Transverse colon (tissue), 4 donors: ENCODE measurements around the gene CDH18. TPM values are rescaled to one million over a fixed set of nuclear protein-coding genes. Genes with fewer than 3 reads are reported as not detected.
"Not testable (repeated sequence)": the region's sequence is repeated elsewhere in the genome, so short reads cannot be mapped to it uniquely, and the experiment has no call there.

Experiments used
- DNase-seq: peaks from one replicate; pipeline ENCODE4 v3.0.0-alpha.2; 2019
- H3K27ac ChIP-seq, 4 donors: fragments of 200-600 bp; sonication (generic); 2 replicates each; pipeline ENCODE4 v1.5.1; 2016 to 2018; ENCODE audit warnings: inconsistent platforms in 4 of 4
- H3K27me3 ChIP-seq: fragments of 200-600 bp; sonication (generic); 2 replicates; pipeline ENCODE4 v1.5.1; 2017; ENCODE audit warnings: inconsistent platforms
- H3K36me3 ChIP-seq, 4 donors: fragments of 200-600 bp; sonication (generic); 2 replicates each; pipeline ENCODE4 v1.5.1; 2017 to 2019; ENCODE audit warnings: inconsistent platforms in 4 of 4
- H3K4me1 ChIP-seq, 4 donors: fragments of 200-600 bp; sonication (generic); 2 replicates each; pipeline ENCODE4 v1.5.1; 2017 to 2020; ENCODE audit warnings: inconsistent platforms in 4 of 4
- H3K4me3 ChIP-seq, 4 donors: fragments of 200-600 bp; sonication (generic); 1 replicate in 1 of 4; 2 replicates in 3 of 4; pipeline versions ENCODE4 v1.5.1 to v1.6.1; 2017 to 2019; ENCODE audit warnings: inconsistent platforms in 4 of 4
- H3K9me3 ChIP-seq, 2 donors: fragments of 200-600 bp; sonication (generic); 2 replicates each; pipeline ENCODE4 v1.5.1; 2017 to 2019; ENCODE audit warnings: inconsistent platforms in 2 of 2
- EP300 ChIP-seq: sonication (generic); formaldehyde crosslinking; IDR thresholded peaks from one replicate; pipeline ENCODE4 v1.6.1; 2017; ENCODE audit warnings: antibody characterized with exemption, low read depth
- POLR2A ChIP-seq: fragments of 450-650 bp; IDR thresholded peaks from one replicate; pipeline ENCODE4 v1.6.1; 2016; ENCODE audit warnings: antibody characterized with exemption, mild to moderate bottlenecking, moderate library complexity
- POLR2AphosphoS5 ChIP-seq, 3 donors: sonication (generic); formaldehyde crosslinking; IDR thresholded peaks; one replicate each; pipeline ENCODE4 v1.6.1; 2016; ENCODE audit warnings: antibody characterized with exemption in 3 of 3
- WGBS, 2 donors: methylation state at CpG; one replicate each; pipeline ENCODE4 v1.1.5; 2018; ENCODE audit warnings: low coverage in 1 of 2; 5-methylcytosine and 5-hydroxymethylcytosine counted together
- in situ Hi-C, 4 donors: fragments of 200-750 bp; cut with MboI; loops; one replicate each; pipeline versions ENCODE4 v1.15.0 to v1.15.1; 2017; ENCODE audit warnings: low sequenced_read_pairs in 3 of 4, low pct_ligation_motif_present in 1 of 4, low pct_unique_long_range_greater_than_20kb in 1 of 4
- intact Hi-C: fragments of 100-400 bp; cut with DNase I; formaldehyde crosslinking; loops from one replicate; pipeline ENCODE4 v1.15.1; 2023; ENCODE audit warnings: low total_unique reads
- total RNA-seq, 4 donors: library from RNA; depleted of rRNA; stranded (reverse); fragments of >200 nt; gene quantifications; one replicate each; pipeline ENCODE4 v1.1.0, GENCODE V29; 2016
- TF ChIP-seq, protein P1 (sequence below), 5 experiments: fragments of 200-600 bp in 3 of 5; fragments of 450-650 bp in 2 of 5; sonication (generic) in 3 of 5; IDR thresholded peaks; 1 replicate in 2 of 5; 2 replicates in 3 of 5; pipeline ENCODE4 v1.5.1; 2016 to 2017; ENCODE audit warnings: antibody characterized with exemption in 5 of 5, inconsistent platforms in 3 of 5, mild to moderate bottlenecking in 2 of 5, moderate library complexity in 1 of 5

CDH18 gene
- total RNA-seq, 4 donors from 2014 or later: not detected

DNA sequence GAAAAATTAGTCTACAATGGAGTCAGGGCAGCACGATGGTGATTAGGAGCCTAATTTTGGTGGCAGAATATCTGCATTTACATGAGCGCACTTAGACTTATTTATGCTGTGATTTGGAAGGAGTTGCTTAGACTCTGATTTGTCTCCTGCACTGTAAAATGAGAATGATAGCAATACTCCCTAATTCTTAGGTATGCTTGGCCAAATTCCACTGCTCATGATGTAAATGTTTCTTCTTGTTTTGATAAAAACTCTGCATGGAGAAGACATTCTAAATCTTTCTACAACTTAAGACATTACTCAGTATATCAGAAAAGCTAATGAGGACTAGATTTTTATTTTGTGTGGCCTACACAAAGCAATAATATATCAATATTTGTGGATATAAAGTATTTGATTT is 205.4 kb downstream of the CDH18 start:
- no peak overlapping the region for H3K4me3 ChIP-seq
- H3K36me3 ChIP-seq: no peaks in the 10 kb centered on the region
- peaks cover 0 to 6% of the 10 kb centered on the region in 2 donors for H3K9me3 ChIP-seq
- H3K27me3 ChIP-seq: no peaks in the 10 kb centered on the region
- intact Hi-C loops: no loop called here
- TF ChIP-seq EP300 (no peak), POLR2A (no peak), POLR2AphosphoS5 (IDR thresholded peaks at IDR 0.05) (no peak)
- TF ChIP-seq, protein P1, sequence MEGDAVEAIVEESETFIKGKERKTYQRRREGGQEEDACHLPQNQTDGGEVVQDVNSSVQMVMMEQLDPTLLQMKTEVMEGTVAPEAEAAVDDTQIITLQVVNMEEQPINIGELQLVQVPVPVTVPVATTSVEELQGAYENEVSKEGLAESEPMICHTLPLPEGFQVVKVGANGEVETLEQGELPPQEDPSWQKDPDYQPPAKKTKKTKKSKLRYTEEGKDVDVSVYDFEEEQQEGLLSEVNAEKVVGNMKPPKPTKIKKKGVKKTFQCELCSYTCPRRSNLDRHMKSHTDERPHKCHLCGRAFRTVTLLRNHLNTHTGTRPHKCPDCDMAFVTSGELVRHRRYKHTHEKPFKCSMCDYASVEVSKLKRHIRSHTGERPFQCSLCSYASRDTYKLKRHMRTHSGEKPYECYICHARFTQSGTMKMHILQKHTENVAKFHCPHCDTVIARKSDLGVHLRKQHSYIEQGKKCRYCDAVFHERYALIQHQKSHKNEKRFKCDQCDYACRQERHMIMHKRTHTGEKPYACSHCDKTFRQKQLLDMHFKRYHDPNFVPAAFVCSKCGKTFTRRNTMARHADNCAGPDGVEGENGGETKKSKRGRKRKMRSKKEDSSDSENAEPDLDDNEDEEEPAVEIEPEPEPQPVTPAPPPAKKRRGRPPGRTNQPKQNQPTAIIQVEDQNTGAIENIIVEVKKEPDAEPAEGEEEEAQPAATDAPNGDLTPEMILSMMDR (IDR thresholded peaks at IDR 0.05): no peak
- 73 to 77% methylated on average over 2 of the region's 2 CpGs for WGBS, 2 donors
- DNase-seq: no peak
- in situ Hi-C loops: no loop called here
- no peaks in the 10 kb centered on the region for H3K4me1 ChIP-seq
- H3K27ac ChIP-seq: no peak overlapping the region

DNA sequence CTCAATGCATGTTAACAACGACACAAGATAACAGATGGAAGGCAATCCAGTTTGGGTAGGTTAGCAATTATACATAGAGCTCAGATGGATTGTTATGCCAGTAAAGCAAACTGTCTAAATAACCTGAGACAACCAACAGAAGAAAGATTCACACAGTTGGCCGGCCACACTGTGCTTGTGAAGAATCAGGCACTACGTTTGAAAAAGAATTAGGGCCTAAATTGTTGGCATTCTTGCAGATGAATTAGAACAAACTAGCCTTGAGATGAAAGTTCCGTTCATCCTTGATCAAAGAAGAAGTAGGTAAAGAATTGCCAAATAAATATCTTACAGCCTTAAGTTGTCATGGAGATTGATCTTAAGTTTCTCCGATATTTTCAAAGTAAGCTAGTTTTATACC is 210.6 kb downstream of the CDH18 start:
- DNase-seq: no peak
- TF ChIP-seq, protein P1 (IDR thresholded peaks at IDR 0.05): no peak
- no peak for TF ChIP-seq POLR2A
- no peaks in the 10 kb centered on the region for H3K4me1 ChIP-seq
- H3K4me3 ChIP-seq: no peak overlapping the region
- 71 to 73% methylated on average over 5 of the region's 5 CpGs for WGBS, 2 donors
- no peaks in the 10 kb centered on the region for H3K27me3 ChIP-seq
- H3K27ac ChIP-seq: no peak overlapping the region
- intact Hi-C loops (no loop called here), in situ Hi-C loops (no loop called here)
- H3K36me3 ChIP-seq: no peaks in the 10 kb centered on the region
- peaks cover 0 to 6% of the 10 kb centered on the region in 2 donors for H3K9me3 ChIP-seq

DNA sequence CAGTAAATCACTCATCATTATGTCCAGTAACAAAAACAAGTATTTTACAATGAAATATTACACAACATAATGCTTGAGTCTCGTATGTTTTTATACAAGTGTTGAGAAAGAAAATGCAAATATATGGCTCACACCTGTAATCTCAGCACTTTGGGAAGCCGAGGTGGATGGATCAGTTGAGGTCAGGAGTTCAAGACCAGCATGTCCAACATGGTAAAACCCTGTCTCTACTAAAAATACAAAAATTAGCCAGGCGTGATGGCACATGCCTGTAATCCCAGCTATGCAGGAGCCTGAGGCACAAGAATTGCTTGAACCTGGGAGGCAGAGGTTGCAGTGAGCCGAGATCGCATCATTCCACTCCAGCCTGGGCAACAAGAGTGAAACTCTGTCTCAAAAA is 211.1 kb downstream of the CDH18 start:
- H3K4me3 ChIP-seq, DNase-seq, in situ Hi-C loops, intact Hi-C loops, H3K27ac ChIP-seq, H3K4me1 ChIP-seq, H3K36me3 ChIP-seq, H3K27me3 ChIP-seq, H3K9me3 ChIP-seq: not testable (repeated sequence)
- WGBS, 2 donors: 72 to 75% methylated on average over 5 of the region's 5 CpGs

DNA sequence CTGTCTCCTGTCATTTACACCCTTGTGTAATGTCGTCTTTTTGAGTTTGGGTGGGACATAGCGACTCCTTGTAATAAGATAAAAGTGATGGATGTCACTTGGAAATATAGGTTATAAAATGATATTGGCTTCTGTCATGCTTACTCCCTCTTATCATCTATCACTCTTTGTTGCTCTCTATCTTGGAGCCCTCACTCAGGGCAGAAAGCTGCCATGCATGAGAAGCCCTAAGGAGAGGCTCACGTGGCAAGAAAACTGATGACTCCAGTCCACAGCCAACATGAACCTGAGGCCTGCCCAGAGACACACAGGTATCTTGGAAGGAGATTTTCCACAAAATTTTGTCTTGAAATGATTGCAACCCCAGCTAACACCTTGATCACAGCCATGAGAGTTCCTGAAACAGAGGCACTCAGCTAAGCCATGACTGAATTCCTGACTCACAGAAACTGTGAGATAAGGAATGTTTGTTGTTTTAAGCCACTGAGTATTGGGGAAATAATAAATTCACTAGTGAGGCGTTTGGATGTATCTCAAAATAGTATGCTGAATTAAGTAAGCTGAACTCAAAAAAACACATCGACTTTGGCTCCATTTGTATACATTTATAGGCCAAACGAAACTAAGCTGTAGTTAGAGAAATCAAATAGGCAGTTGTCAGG is 216.7 kb downstream of the CDH18 start:
- no peaks in the 10 kb centered on the region for H3K36me3 ChIP-seq
- no peak for TF ChIP-seq POLR2AphosphoS5 (IDR thresholded peaks at IDR 0.05)
- TF ChIP-seq, protein P1 (IDR thresholded peaks at IDR 0.05): no peak
- no peak for TF ChIP-seq POLR2A
- TF ChIP-seq EP300: no peak
- H3K27me3 ChIP-seq: no peaks in the 10 kb centered on the region
- no peak overlapping the region for H3K27ac ChIP-seq
- in situ Hi-C loops: no loop called here
- WGBS, 2 donors: 27 to 38% methylated on average over 5 to 6 of the region's 6 CpGs
- DNase-seq: no peak
- H3K4me1 ChIP-seq: no peaks in the 10 kb centered on the region
- H3K9me3 ChIP-seq: no peaks in the 10 kb centered on the region
- no peak overlapping the region for H3K4me3 ChIP-seq
- intact Hi-C loops: no loop called here

DNA sequence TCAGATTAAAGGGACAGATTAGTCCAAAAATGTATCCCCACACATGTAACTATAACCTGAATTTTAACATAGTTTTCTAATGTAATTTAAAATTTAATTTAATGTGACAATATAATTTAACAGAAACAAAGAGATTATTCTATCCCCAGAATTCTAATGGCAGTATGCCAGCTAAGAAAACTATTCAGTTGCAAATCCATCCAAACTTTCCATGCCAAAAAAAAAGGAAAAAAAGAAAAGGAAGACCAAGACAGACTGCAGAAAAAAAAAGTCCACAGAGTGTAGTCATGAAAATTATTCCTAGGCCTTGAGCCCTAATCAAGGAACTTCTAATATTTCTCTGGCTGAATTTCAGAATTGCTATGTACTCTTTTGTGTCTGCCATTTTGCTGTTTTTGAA is 217.6 kb downstream of the CDH18 start:
- no peaks in the 10 kb centered on the region for H3K36me3 ChIP-seq
- in situ Hi-C loops (no loop called here), intact Hi-C loops (no loop called here)
- no peaks in the 10 kb centered on the region for H3K27me3 ChIP-seq
- no peak overlapping the region for H3K27ac ChIP-seq
- no peaks in the 10 kb centered on the region for H3K9me3 ChIP-seq
- no peak for TF ChIP-seq EP300
- TF ChIP-seq POLR2AphosphoS5 (IDR thresholded peaks at IDR 0.05): no peak
- no peak for TF ChIP-seq POLR2A
- TF ChIP-seq, protein P1 (IDR thresholded peaks at IDR 0.05): no peak
- no peaks in the 10 kb centered on the region for H3K4me1 ChIP-seq
- no peak overlapping the region for H3K4me3 ChIP-seq
- DNase-seq: no peak
